HG03571 (cell line): ENCODE data around the gene CRYBA4.

Experiments
- ATAC-seq: cut with Tn5 transposase; IDR thresholded peaks from one replicate; pipeline ENCODE4 v1.9.1; 2021; ENCODE audit not compliant: unreplicated experiment

Gene CRYBA4

GRCh38 chr22:26658671-26659478, 37.1 kb downstream of the CRYBA4 start:
- peak; percentile 40 for ATAC-seq

- no peak for ATAC-seq
Observed at GRCh38 chr22:26660356-26660755, 38.6 kb downstream of the CRYBA4 start.

- no peak for ATAC-seq
Observed at GRCh38 chr22:26660961-26661578, 39.3 kb downstream of the CRYBA4 start.

GRCh38 chr22:26662160-26662559, 40.4 kb downstream of the CRYBA4 start:
- ATAC-seq = no peak

GRCh38 chr22:26663374-26663923, 41.7 kb downstream of the CRYBA4 start:
- ATAC-seq = no peak

GRCh38 chr22:26665813-26666231, 44.1 kb downstream of the CRYBA4 start:
- ATAC-seq = no peak

- ATAC-seq = no peak
Observed at GRCh38 chr22:26667140-26667539, 45.4 kb downstream of the CRYBA4 start.

GRCh38 chr22:26669060-26669481, 47.3 kb downstream of the CRYBA4 start:
- no peak for ATAC-seq

- no peak for ATAC-seq
Observed at GRCh38 chr22:26670459-26670858, 48.7 kb downstream of the CRYBA4 start.

GRCh38 chr22:26671317-26672059, 49.7 kb downstream of the CRYBA4 start:
- no peak for ATAC-seq

GRCh38 chr22:26672060-26672471, 50.3 kb downstream of the CRYBA4 start:
- ATAC-seq = no peak

- peak; percentile 59 for ATAC-seq
Observed at GRCh38 chr22:26672590-26673468, 51.1 kb downstream of the CRYBA4 start.

GRCh38 chr22:26673486-26673885, 51.7 kb downstream of the CRYBA4 start:
- ATAC-seq = no peak

GRCh38 chr22:26674211-26675190, 52.7 kb downstream of the CRYBA4 start:
- no peak for ATAC-seq

GRCh38 chr22:26675687-26676268, 54.0 kb downstream of the CRYBA4 start:
- ATAC-seq = no peak

- ATAC-seq = no peak
Observed at GRCh38 chr22:26677217-26677616, 55.5 kb downstream of the CRYBA4 start.

GRCh38 chr22:26679003-26679629, 57.4 kb downstream of the CRYBA4 start:
- no peak for ATAC-seq
